PC-3 (cell line): ENCODE results near the gene PLPPR3. TPM values are rescaled to one million over a fixed set of nuclear protein-coding genes. Genes with fewer than 3 reads are reported as not detected.

ENCODE experiments used
- ATAC-seq: fragments of 200-7000 bp; cut with Tn5 transposase; 2 replicates; pipeline ENCODE4 v1.9.1; 2020; ENCODE audit warnings: mild to moderate bottlenecking, moderate library complexity
- BruUV-seq: library from RNA; stranded (reverse); fragments of 400-500 nt; replicated peaks from 2 replicates; lab custom pipeline; 2021; lab: Mats Ljungman, UMichigan
- CTCF ChIA-PET: fragments of 300-600 bp; sonication (Branson Sonifier 250); formaldehyde crosslinking; loops from one replicate; lab custom pipeline; 2022; ENCODE audit warnings: antibody characterized with exemption; lab: Charles Lee
- POLR2A ChIA-PET: fragments of 300-600 bp; sonication (Branson Sonifier 250); formaldehyde crosslinking; loops from one replicate; lab custom pipeline; 2022; ENCODE audit warnings: antibody characterized with exemption; ENCODE audit not compliant: unreplicated experiment; lab: Charles Lee
- DNase-seq: peaks from one replicate; pipeline ENCODE4 v3.0.0-alpha.2; 2015
- H2AFZ ChIP-seq: fragments of 300-600 bp; sonication (generic); 2 replicates; pipeline ENCODE4 v1.6.0; 2016; ENCODE audit warnings: antibody characterized with exemption, low read length
- H3F3A ChIP-seq: fragments of 300-600 bp; sonication (generic); one replicate; pipeline ENCODE4 v1.6.0; 2017; ENCODE audit warnings: antibody characterized with exemption, low read length, control low read depth, mild to moderate bottlenecking; ENCODE audit not compliant: unreplicated experiment
- H3K27ac ChIP-seq: fragments of 300-600 bp; sonication (generic); 2 replicates; pipeline ENCODE4 v1.5.1; 2016; ENCODE audit warnings: mild to moderate bottlenecking, low read length
- H3K27me3 ChIP-seq: fragments of 300-600 bp; sonication (generic); 2 replicates; pipeline ENCODE4 v1.6.1; 2016; ENCODE audit warnings: low read length, mixed read lengths
- H3K36me3 ChIP-seq: fragments of 300-600 bp; sonication (generic); 2 replicates; pipeline ENCODE4 v1.6.1; 2016; ENCODE audit warnings: low read depth, mixed run types, low read length, mixed read lengths
- H3K4me1 ChIP-seq: fragments of 300-600 bp; sonication (generic); 2 replicates; pipeline ENCODE4 v1.5.1; 2016; ENCODE audit warnings: low read length; ENCODE audit not compliant: insufficient read depth
- H3K4me2 ChIP-seq: fragments of 300-600 bp; sonication (generic); 2 replicates; pipeline ENCODE4 v1.6.0; 2016; ENCODE audit warnings: low read length
- H3K4me3 ChIP-seq: fragments of 300-600 bp; sonication (generic); 2 replicates; pipeline ENCODE4 v1.5.1; 2016; ENCODE audit warnings: mild to moderate bottlenecking, low read length, mixed read lengths
- H3K79me2 ChIP-seq: fragments of 300-600 bp; sonication (generic); 2 replicates; pipeline ENCODE4 v1.6.1; 2017; ENCODE audit warnings: low read length, mixed read lengths
- H3K9ac ChIP-seq: fragments of 300-600 bp; sonication (generic); 2 replicates; pipeline ENCODE4 v1.6.0; 2016; ENCODE audit warnings: mild to moderate bottlenecking, low read length
- H3K9me2 ChIP-seq: fragments of 300-600 bp; sonication (generic); replicated peaks from 2 replicates; pipeline ENCODE4 v1.6.1; 2016; ENCODE audit warnings: mixed run types, low read length, mixed read lengths
- H3K9me3 ChIP-seq: fragments of 300-600 bp; sonication (generic); 2 replicates; pipeline ENCODE4 v1.6.1; 2016; ENCODE audit warnings: low read length, mixed read lengths
- H4K20me1 ChIP-seq: fragments of 300-600 bp; sonication (generic); 2 replicates; pipeline ENCODE4 v1.6.1; 2016; ENCODE audit warnings: low read length, mixed read lengths
- CTCF ChIP-seq: fragments of 300-600 bp; sonication (generic); conservative IDR thresholded peaks from 2 replicates; pipeline ENCODE4 v1.5.1; 2017; ENCODE audit warnings: antibody characterized with exemption, low read depth, mild to moderate bottlenecking, low read length
- EZH2 ChIP-seq: fragments of 300-600 bp; sonication (generic); IDR thresholded peaks from one replicate; pipeline ENCODE4 v1.6.1; 2017; ENCODE audit warnings: antibody characterized with exemption, mild to moderate bottlenecking, low read length; ENCODE audit not compliant: unreplicated experiment
- EZH2phosphoT487 ChIP-seq: fragments of 300-600 bp; sonication (generic); IDR thresholded peaks from 2 replicates; pipeline ENCODE4 v1.6.1; 2018; ENCODE audit warnings: mild to moderate bottlenecking, antibody characterized with exemption, low read length, borderline replicate concordance
- intact Hi-C: fragments of 100-400 bp; cut with micrococcal nuclease; formaldehyde crosslinking; loops from 2 replicates; pipeline ENCODE4 v1.9.0; 2023
- total RNA-seq: library from RNA; depleted of rRNA; stranded (reverse); fragments of >200 nt; gene quantifications from 2 replicates; pipeline ENCODE4 v1.2.3, GENCODE V29; 2014

PLPPR3 gene
- total RNA-seq, 1 experiment from 2014 or later = not detected

GRCh38 chr19:816500-816857 lies 5.3 kb downstream of the PLPPR3 start:
- H3K9me3 ChIP-seq = no peaks in the 10 kb centered on the region

DNA sequence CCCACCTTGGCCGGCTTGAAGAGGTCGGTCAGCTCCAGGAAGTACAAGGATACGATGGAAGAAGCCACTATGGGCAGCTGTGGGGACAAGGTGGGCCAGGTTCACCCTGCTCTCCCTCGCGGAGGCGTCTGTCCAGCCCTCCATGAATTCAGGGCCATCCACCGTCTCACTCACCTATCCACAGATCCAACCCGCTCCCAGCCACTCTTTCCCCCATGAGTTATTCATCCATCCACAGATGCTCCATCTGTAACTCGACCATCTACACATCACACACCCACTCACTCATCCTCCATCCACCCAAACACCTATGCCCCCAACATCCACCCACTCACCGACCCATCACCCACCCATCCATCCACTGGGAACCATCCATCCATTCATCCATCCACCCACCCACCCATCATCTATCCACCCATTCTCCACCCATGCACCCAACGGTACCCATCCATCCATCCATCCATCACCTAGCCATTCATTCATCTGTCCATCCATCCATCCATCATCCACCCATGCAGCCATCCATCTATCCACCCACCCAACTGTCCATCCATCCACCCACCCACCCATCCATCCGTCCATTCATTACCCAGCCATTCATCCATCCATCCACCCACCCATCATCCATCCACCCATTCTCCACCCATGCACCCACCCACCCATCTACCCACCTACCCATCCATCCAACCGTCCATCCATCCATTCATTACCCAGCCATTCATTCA lies 5.8 kb downstream of the PLPPR3 start:
- TF ChIP-seq EZH2phosphoT487 (no peak), EZH2 (no peak), CTCF (no peak)
- no peak for ATAC-seq

More at GRCh38 chr19:816500-816857, 5.3 kb downstream of the PLPPR3 start:
- Histone ChIP-seq H3F3A (no peaks in the 10 kb centered on the region), H3K4me3 (no peak overlapping the region), H3K9me2 (no peaks in the 10 kb centered on the region), H3K79me2 (no peaks in the 10 kb centered on the region), H4K20me1 (0 out of 2 replicates have a peak, but pooled peaks cover 2% of the 10 kb centered on the region), H3K27me3 (no peaks in the 10 kb centered on the region), H3K27ac (no peak overlapping the region), H2AFZ (no peak overlapping the region), H3K36me3 (no peaks in the 10 kb centered on the region; the same call in 1 of the 2 replicates), H3K4me2 (no peak overlapping the region), H3K4me1 (no peaks in the 10 kb centered on the region), H3K9ac (no peak overlapping the region)
- no TSS peak for BruUV-seq
- DNase-seq = no peak
- CTCF ChIA-PET = no interaction called here
- POLR2A ChIA-PET = no interaction called here
- no peak for ATAC-seq
- intact Hi-C loops = no loop called here
- TF ChIP-seq CTCF = no peak
- no peak for TF ChIP-seq EZH2
- no peak for TF ChIP-seq EZH2phosphoT487

GRCh38 chr19:815079-815774 lies 6.5 kb downstream of the PLPPR3 start:
- Histone ChIP-seq H3K36me3 (peaks cover 7% of the 10 kb centered on the region), H2AFZ (no peak overlapping the region)

More for the DNA sequence above, 5.8 kb downstream of the PLPPR3 start:
- H3K9ac ChIP-seq = no peak overlapping the region
- ChIA-PET POLR2A (no interaction called here), CTCF (no interaction called here)
- no peak overlapping the region for H3K4me3 ChIP-seq
- no peaks in the 10 kb centered on the region for H3K4me1 ChIP-seq
- intact Hi-C loops = no loop called here
- H3K27ac ChIP-seq = no peak overlapping the region
- no peaks in the 10 kb centered on the region for H3K9me2 ChIP-seq
- H3F3A ChIP-seq = no peaks in the 10 kb centered on the region
- H4K20me1 ChIP-seq = 0 out of 2 replicates have a peak, but pooled peaks cover 4% of the 10 kb centered on the region
- H3K27me3 ChIP-seq = no peaks in the 10 kb centered on the region
- no peaks in the 10 kb centered on the region for H3K9me3 ChIP-seq
- BruUV-seq = no TSS peak
- peaks cover 2% of the 10 kb centered on the region; the same call in 1 of the 2 replicates for H3K36me3 ChIP-seq
- no peak overlapping the region for H3K4me2 ChIP-seq
- no peak overlapping the region for H2AFZ ChIP-seq
- H3K79me2 ChIP-seq = no peaks in the 10 kb centered on the region
- no peak for DNase-seq

More at GRCh38 chr19:815079-815774, 6.5 kb downstream of the PLPPR3 start:
- Histone ChIP-seq H3K4me3 (no peak overlapping the region), H3K4me1 (no peaks in the 10 kb centered on the region), H3K27ac (no peak overlapping the region), H3K27me3 (no peaks in the 10 kb centered on the region), H3K4me2 (no peak overlapping the region), H3K9ac (no peak overlapping the region), H3K79me2 (no peaks in the 10 kb centered on the region), H4K20me1 (0 out of 2 replicates have a peak, but pooled peaks cover 4% of the 10 kb centered on the region), H3K9me2 (no peaks in the 10 kb centered on the region), H3F3A (no peaks in the 10 kb centered on the region), H3K9me3 (no peaks in the 10 kb centered on the region)
- DNase-seq (no peak), ATAC-seq (0 out of 2 replicates have a peak, but pooled peaks have one; percentile 9)
- POLR2A ChIA-PET = no interaction called here
- no TSS peak for BruUV-seq
- TF ChIP-seq CTCF (no peak), EZH2 (no peak), EZH2phosphoT487 (no peak)
- intact Hi-C loops = no loop called here
- CTCF ChIA-PET = no interaction called here
